Pons (tissue), 1 donor: ENCODE data around the gene MRPL42.
"Not testable (repeated sequence)": the region's sequence is repeated elsewhere in the genome, so short reads cannot be mapped to it uniquely, and the experiment has no call there.

ENCODE experiments used
- DNase-seq: peaks from one replicate; pipeline ENCODE4 v3.0.0-alpha.2; 2016; ENCODE audit warnings: low spot score

The MRPL42 gene

GRCh38 chr12:93467351-93468007 is at the start of gene MRPL42:
TSS of gene MRPL42 (plus strand) at chr12:93467514. CDS start at chr12:93469286, 1,772 bp downstream.
- DNase-seq = peak; percentile 84

DNA sequence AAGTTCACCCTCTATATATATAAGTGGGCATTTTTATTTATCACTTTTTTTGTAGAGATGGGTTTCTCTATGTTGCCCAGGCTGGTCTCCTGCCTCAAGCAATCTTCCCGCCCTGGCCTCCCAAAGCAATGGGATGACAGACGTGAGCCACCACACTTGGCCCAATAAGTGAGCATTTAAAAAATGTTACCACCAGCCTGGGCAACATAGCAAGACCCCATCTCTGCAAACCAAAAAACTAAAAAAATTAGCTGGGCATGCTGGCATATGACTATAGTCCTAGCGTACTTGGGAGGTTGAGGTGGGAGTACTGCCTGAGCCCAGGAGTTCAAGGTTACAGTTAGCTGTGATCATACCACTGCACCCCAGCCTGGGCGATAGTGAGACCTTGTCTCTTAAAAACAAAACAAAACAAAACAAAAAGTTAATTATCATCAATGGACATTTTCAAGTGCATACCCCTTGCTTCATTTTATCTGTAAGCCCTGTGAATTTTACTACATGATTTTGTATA is 49.3 kb upstream of the MRPL42 start:
- no peak for DNase-seq

- DNase-seq = peak; percentile 73
These were observed 47.8 kb upstream of the MRPL42 start for GRCh38 chr12:93419388-93420034.

- no peak for DNase-seq
These were observed 45.3 kb upstream of the MRPL42 start for GRCh38 chr12:93422050-93422449.

- DNase-seq = no peak
These were observed 41.4 kb upstream of the MRPL42 start for GRCh38 chr12:93425736-93426411.

DNA sequence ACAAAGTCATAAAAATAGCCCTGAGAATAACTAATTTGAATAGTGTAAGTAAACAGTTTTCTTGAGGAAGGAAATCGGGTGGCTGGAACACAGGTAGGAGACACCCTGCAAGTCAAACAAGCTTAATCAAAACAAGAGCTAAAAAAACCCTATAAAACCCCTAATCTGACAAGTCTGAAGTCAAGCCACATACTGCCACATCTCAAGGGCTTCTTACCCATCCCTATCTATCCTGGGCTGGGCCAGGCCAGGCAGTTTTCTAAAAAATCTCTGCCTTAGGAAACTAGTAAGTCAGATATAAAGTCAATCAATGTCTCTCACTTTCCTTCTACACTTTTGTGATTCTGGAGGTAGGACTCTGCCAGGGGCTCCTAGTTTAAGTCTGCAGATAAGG is 40.9 kb upstream of the MRPL42 start:
- no peak for DNase-seq

- no peak for DNase-seq
These were observed 39.3 kb upstream of the MRPL42 start for GRCh38 chr12:93427779-93428564.

- DNase-seq = no peak
These were observed 37.9 kb upstream of the MRPL42 start for GRCh38 chr12:93429448-93429847.

- DNase-seq = no peak
These were observed 37.5 kb upstream of the MRPL42 start for GRCh38 chr12:93429852-93430251.

DNA sequence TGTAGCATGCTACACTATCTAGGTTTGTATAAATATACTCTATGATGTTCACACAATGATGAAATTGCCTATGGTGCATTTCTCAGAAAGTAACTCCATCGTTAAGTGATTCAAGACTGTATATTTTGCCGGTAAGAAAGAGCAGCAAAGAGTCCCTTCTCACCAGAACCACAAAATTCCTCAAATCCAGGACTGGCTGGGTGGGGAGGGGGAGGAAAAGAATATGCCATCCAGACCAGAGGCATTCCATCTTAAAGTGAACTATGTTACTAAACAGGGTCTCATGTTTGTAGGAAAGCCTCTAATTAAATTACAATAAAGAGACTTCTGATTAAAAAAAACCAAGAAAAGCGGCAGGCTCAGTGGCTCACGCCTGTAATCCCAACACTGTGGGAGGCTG is 37.0 kb upstream of the MRPL42 start:
- DNase-seq = no peak

DNA sequence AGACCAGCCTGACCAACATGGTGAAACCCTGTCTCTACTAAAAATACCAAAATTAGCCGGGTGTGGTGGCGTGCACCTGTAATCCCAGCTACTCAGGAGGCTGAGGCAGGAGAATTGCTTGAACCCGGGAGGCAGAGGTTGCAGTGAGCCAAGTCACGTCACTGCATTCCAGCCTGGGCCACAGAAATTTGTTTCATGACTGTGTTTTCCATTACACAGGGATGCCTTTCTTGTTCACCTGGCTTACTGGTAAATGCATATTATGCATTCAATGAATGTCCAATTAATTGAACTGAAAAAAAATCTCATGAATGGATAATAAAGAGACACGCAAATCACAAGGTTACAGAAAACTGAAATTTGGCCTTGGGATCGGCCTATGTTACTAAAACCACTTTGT is 35.3 kb upstream of the MRPL42 start:
- not testable (repeated sequence) for DNase-seq

GRCh38 chr12:93434256-93434865 is 33.0 kb upstream of the MRPL42 start:
- DNase-seq = no peak

DNA sequence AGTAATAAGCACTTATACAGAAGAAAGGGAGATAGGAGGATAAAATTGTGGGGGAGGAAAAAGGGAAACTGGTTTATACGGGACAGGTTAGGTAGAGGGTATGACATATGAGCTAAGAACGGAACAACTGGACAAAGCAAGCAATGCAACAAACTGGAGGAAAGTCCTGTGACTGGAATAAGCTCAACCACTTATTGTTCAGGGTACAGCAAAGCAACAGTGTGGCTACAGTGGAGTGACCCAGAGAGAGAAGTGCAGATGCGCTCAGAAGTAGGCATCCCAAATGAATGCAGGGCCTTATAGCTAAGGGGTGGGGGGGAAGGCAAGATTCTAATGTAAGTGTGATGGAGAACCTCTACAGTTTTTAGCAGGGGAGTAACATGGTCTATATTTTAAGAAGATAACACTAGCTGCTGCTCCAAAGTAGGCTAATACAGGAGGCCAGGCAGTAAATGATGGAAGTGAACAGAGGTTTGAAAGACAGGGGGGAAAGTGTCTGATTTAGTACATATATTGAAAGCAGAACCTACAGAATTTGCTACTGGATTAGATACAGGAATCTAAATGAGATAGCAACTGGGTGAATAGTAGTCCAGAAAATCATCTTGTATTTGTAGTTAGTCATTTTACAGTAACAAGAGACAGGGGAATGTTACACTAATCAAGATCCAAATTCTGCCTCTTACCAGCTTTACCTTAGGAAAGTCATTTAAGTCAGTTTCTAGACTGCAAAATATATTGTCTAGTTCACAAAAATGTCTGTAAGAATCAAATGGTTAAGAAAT is 28.9 kb upstream of the MRPL42 start:
- DNase-seq = peak; percentile 70

DNA sequence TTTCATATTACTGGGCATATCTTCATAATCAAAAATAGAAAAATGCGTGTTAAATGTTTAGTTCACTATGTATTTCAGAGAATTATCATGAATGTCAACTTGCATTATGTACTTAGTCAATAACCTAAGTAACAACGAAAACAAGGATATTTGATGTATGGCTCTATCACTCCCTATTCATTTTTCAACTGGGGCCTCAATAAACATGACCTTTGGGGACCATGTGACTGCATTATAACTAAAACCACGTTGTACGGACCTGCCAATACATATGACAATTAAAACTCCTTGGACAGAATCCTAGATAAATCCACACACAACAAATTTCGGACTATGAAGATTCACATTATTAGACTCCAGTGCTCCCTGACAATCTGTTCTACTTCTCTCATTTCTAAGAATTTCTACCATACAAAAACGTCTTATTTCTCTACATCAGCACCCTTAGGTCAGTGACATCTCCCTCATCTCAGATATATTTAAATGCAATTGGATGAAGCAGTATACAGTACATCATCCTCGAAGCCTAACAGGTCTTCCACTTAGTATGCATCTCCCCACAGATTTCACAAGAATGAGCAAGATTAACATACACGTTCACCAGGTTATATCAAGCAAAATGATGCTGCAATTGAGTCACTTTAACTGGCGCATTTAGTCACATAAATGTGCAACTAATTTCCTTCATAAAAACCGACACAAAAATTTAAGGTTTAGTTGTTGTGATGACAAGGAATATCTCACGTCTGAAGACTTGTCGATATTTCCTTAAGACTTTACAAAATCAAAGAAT is 27.1 kb upstream of the MRPL42 start:
- no peak for DNase-seq

- no peak for DNase-seq
These were observed 26.2 kb upstream of the MRPL42 start for GRCh38 chr12:93441081-93441616.

DNA sequence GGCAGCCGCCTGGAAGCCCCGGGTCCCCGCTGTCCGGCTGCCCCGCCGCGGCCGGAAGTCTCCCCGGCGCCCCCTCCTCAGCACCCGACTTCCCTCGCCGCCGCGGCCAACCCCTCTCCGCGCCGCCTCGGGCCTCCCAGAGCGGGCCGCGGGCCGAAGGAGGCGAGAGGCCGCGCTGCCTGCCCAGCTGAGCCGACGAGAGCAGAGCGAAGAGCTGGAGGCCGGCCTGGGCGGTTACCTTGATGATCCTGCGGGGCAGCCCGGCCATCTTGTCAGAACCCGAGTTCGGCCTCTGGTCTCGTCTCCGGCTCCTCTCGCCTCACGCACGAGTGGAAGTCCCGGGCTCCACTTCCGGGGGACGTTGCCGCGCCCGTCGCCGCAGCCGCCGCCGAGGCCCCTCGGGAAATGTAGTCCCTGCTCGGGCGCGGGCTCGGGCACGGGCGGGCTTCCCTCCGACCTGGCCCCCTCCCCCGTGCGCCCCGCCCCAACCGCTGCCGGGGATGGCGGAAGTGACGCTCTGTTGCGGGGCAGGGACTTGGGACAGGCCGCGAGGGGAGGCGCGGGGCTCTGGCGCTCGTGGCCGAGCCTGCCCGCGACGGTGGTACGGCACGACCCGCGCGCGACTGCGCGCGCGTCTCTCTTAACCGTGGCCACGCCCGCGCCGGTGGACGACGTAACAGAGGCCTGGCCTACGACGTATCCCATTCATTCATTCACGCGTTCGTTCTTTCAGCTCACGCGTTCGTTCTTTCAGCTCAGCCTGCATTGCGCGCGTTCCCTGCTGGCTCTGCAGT is 25.5 kb upstream of the MRPL42 start, which contains the start of gene UBE2N:
UBE2N (minus strand) TSS at position 331 of the 794 bp plus-strand sequence; CDS start at position 268, 63 bp downstream.
- DNase-seq = peak; percentile 95

DNA sequence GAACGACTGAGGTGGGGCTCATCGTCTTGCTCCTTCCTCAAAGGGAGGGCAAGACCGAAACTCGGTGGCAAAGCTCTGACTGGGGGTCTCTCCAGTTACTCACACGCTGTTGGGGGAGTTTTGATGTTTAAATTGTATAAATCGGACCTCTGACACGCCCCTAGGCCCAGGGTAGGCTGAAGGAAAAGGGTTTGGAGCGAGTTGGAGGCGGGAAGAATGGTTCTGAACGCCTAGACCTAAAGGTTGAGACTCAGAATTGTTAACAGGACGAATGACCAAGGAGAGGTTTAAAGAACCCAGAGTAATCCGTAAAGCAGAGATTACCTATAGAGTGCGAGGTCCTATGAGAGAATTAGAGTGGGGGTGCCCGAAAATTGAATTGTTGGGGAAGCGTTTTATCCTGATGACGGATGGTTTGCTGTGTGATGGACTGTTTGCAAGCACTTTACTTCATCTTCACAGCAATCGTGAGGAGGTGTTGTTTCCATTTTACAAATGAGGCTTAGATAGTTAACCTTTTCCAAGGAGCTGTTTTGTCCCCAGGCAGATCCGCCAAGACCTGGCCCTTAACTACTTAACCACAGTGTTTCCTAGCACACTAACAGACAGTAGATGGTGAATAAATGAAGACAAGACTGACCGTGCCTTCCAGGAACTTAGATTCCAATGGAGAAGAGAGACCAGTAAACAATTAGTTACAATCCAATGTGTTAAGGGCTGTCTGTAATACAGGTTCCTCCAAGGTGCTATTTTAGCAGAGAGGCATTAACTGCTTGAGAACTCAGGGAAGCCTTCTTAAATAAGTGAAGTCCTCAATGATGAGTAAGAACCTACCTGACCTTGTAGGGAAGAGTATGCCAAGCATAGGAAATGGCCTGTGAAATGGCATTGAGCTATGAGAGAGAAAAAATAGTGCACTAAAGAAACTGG is 24.6 kb upstream of the MRPL42 start:
- peak; percentile 18 for DNase-seq

DNA sequence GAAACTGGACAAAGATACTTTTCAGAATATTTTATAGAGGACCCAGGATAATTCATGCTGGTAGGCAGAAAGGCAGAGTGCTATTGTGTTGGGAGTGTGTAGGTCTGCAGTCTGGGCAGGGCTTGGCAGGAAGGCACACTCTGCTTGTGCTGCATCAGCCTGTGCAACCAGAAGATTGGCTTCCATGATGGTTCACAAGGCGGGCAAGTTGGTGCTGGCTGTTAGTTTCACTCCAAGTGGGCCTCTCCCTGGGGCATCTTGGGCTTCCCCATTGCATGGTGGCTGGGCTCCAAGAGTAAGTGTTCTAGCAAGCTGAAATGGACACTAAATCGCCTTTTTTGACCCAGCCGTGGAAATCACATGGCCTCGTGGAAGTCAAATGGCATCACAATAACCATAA is 23.7 kb upstream of the MRPL42 start:
- no peak for DNase-seq
